ENCODE measurements around the gene DNAH2. TPM values are rescaled to one million over a fixed set of nuclear protein-coding genes. Genes with fewer than 3 reads are reported as not detected.

Gene DNAH2
- total and polyA plus RNA-seq, 7 donors: under 0.01 to 0.36 (median 0.30) TPM; not detected in 3

- Histone ChIP-seq H3K36me3 (no peaks in the 10 kb centered on the region), H3K9me3 (no peaks in the 10 kb centered on the region), H3K27ac (no peak overlapping the region), H3K4me1 (no peaks in the 10 kb centered on the region), H3K4me3 (no peak overlapping the region), H3K27me3 (peaks cover 0 to 4% (median 0%) of the 10 kb centered on the region in 3 donors)
- 54 to 68% methylated on average over 9 of the region's 9 CpGs for WGBS, 2 donors
- no peak for TF ChIP-seq POLR2AphosphoS5 (IDR thresholded peaks at IDR 0.05)
- no peak for TF ChIP-seq CTCF (IDR thresholded peaks at IDR 0.05)
- no peak for TF ChIP-seq EP300 (IDR thresholded peaks at IDR 0.05)
- TF ChIP-seq POLR2A (IDR thresholded peaks at IDR 0.05): no peak
- DNase-seq: no peak
- intact Hi-C loops (cut with DNase I): no loop called here
These were observed 56.5 kb downstream of the DNAH2 start for GRCh38 chr17:7774055-7774521.

GRCh38 chr17:7775051-7775450 lies 57.5 kb downstream of the DNAH2 start:
- H3K9me3 ChIP-seq: no peaks in the 10 kb centered on the region
- no peaks in the 10 kb centered on the region for H3K4me1 ChIP-seq
- TF ChIP-seq CTCF (IDR thresholded peaks at IDR 0.05) (no peak), EP300 (IDR thresholded peaks at IDR 0.05) (no peak), POLR2A (IDR thresholded peaks at IDR 0.05) (no peak), POLR2AphosphoS5 (IDR thresholded peaks at IDR 0.05) (no peak)
- DNase-seq: no peak
- H3K27me3 ChIP-seq: peaks cover 0 to 4% (median 0%) of the 10 kb centered on the region in 3 donors
- H3K27ac ChIP-seq: no peak overlapping the region
- no peak overlapping the region for H3K4me3 ChIP-seq
- no peaks in the 10 kb centered on the region for H3K36me3 ChIP-seq
- WGBS, 2 donors: 65 to 90% methylated on average over 7 of the region's 7 CpGs
- intact Hi-C loops (cut with DNase I): no loop called here

DNA sequence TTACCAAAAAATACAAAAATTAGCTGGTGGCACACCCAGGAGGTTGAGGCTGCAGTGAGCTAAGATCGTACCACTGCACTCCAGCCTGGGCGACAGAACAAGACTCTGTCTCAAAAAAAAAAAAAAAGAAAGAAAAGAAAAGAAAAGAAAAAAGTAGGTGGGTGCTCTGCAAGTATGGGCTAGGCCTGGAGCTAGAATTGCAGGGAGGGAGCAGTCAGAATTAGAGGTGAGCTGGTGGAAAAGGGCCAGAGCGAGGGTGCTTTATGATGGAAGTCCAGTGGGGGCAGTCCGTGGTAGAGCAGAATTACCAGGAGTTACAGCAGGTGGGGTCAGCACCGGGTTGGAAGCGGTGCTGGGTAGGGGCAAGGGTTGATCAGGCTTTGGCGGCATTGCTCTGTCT lies 59.5 kb downstream of the DNAH2 start:
- peaks cover 0 to 4% (median 0%) of the 10 kb centered on the region in 3 donors for H3K27me3 ChIP-seq
- WGBS, 2 donors: 84 to 89% methylated on average over 7 of the region's 7 CpGs
- no peak overlapping the region for H3K4me3 ChIP-seq
- no peaks in the 10 kb centered on the region for H3K4me1 ChIP-seq
- H3K27ac ChIP-seq: no peak overlapping the region
- no peak for DNase-seq
- no peaks in the 10 kb centered on the region for H3K9me3 ChIP-seq
- no peaks in the 10 kb centered on the region for H3K36me3 ChIP-seq
- intact Hi-C loops (cut with DNase I): no loop called here
- TF ChIP-seq EP300 (IDR thresholded peaks at IDR 0.05) (no peak), CTCF (IDR thresholded peaks at IDR 0.05) (no peak), POLR2A (IDR thresholded peaks at IDR 0.05) (no peak), POLR2AphosphoS5 (IDR thresholded peaks at IDR 0.05) (no peak)

DNA sequence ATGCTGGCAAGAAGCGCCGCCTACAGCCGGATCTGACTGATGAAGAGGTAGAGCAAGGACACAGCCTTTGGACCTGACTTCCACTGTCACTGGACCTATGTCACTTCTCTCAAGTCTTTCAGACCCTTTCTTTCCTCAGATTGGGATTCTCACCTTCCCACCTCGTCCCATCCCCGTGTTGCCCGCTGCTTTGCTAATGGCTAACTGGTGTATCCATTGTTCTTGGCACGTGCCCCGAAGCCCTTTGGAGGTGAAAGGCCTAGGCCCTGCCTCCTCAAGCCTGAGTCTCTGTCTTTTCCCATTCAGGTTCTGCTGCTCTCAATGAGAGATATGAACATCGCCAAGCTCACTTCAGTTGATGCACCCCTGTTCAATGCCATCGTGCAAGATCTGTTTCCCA lies 63.2 kb downstream of the DNAH2 start:
- WGBS, 2 donors: 94 to 95% methylated on average over 10 of the region's 10 CpGs
- TF ChIP-seq CTCF (IDR thresholded peaks at IDR 0.05) (no peak), EP300 (IDR thresholded peaks at IDR 0.05) (no peak), POLR2A (IDR thresholded peaks at IDR 0.05) (no peak), POLR2AphosphoS5 (IDR thresholded peaks at IDR 0.05) (no peak)
- no peaks in the 10 kb centered on the region for H3K36me3 ChIP-seq
- H3K4me3 ChIP-seq: no peak overlapping the region
- H3K4me1 ChIP-seq: no peaks in the 10 kb centered on the region
- no peaks in the 10 kb centered on the region for H3K9me3 ChIP-seq
- intact Hi-C loops (cut with DNase I): no loop called here
- DNase-seq: no peak
- H3K27ac ChIP-seq: no peak overlapping the region
- H3K27me3 ChIP-seq: peaks cover 0 to 4% (median 0%) of the 10 kb centered on the region in 3 donors

DNA sequence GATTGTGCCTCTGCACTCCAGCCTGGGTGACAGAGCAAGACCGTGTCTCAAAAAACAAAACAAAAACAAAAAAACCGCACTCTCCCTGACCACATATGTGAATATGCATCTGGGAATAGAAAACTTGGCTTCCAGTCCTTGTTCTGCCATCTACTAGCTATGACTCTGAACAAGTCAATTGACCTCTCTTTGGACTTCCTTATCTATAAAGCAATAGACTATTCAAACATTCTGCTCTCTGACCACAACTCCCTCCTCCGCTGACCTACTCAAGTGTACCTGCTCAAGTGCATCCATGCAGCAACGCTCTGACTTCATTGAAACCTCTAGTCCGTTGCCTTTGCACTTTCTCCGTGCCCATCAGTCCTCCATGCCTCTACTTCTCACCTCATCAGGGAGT lies 63.9 kb downstream of the DNAH2 start:
- H3K27me3 ChIP-seq: peaks cover 0 to 3% (median 0%) of the 10 kb centered on the region in 3 donors

More for the DNA sequence above, 63.9 kb downstream of the DNAH2 start:
- Histone ChIP-seq H3K36me3 (no peaks in the 10 kb centered on the region), H3K9me3 (no peaks in the 10 kb centered on the region), H3K4me1 (no peaks in the 10 kb centered on the region), H3K27ac (no peak overlapping the region), H3K4me3 (no peak overlapping the region)
- no peak for TF ChIP-seq EP300 (IDR thresholded peaks at IDR 0.05)
- no peak for TF ChIP-seq CTCF (IDR thresholded peaks at IDR 0.05)
- TF ChIP-seq POLR2AphosphoS5 (IDR thresholded peaks at IDR 0.05): no peak
- no peak for TF ChIP-seq POLR2A (IDR thresholded peaks at IDR 0.05)
- WGBS, 2 donors: 31 to 54% methylated on average over 6 of the region's 6 CpGs
- intact Hi-C loops (cut with DNase I): no loop called here
- DNase-seq: no peak

Data from sigmoid colon (tissue), 7 donors.